RWPE2 (cell line): ENCODE data around the gene CENPX.
A peak's percentile ranks its signal among the peaks of the same experiment; 100 is the strongest.

Experiments used
- ATAC-seq: fragments of 200-7000 bp; cut with Tn5 transposase; 3 replicates; pipeline ENCODE4 v1.9.1; 2021; ENCODE audit warnings: low read depth
- DNase-seq: peaks from one replicate; pipeline ENCODE4 v3.0.0-alpha.2; 2020; ENCODE audit warnings: low spot score
- H3K27ac ChIP-seq: fragments of 450-650 bp; 2 replicates; pipeline ENCODE4 v1.5.1; 2017; ENCODE audit warnings: mild to moderate bottlenecking; ENCODE audit not compliant: poor library complexity, severe bottlenecking
- H3K27me3 ChIP-seq: fragments of 250-450 bp; sonication (Bioruptor Pico); 2 replicates; pipeline ENCODE4 v1.5.1; 2021; ENCODE audit warnings: mild to moderate bottlenecking, moderate library complexity; ENCODE audit not compliant: insufficient read depth, poor library complexity, severe bottlenecking
- H3K36me3 ChIP-seq: fragments of 250-450 bp; sonication (Bioruptor Pico); 2 replicates; pipeline ENCODE4 v1.5.1; 2020; ENCODE audit warnings: low read depth, mild to moderate bottlenecking, moderate library complexity
- H3K4me1 ChIP-seq: fragments of 250-450 bp; sonication (Bioruptor Pico); 2 replicates; pipeline ENCODE4 v1.5.1; 2021; ENCODE audit warnings: mild to moderate bottlenecking, moderate library complexity; ENCODE audit not compliant: insufficient read depth, poor library complexity, severe bottlenecking
- H3K4me3 ChIP-seq: fragments of 250-450 bp; sonication (Bioruptor Pico); 2 replicates; pipeline ENCODE4 v1.5.1; 2021; ENCODE audit warnings: mild to moderate bottlenecking, moderate library complexity; ENCODE audit not compliant: severe bottlenecking
- H3K9me3 ChIP-seq: fragments of 250-450 bp; sonication (Bioruptor Pico); 2 replicates; pipeline ENCODE4 v1.5.1; 2021; ENCODE audit warnings: mild to moderate bottlenecking, moderate library complexity; ENCODE audit not compliant: severe bottlenecking
- CTCF ChIP-seq: fragments of 450-650 bp; IDR thresholded peaks from one replicate; pipeline ENCODE4 v1.5.1; 2017; ENCODE audit warnings: mild to moderate bottlenecking, moderate library complexity; ENCODE audit not compliant: poor library complexity, severe bottlenecking

The CENPX gene

DNA sequence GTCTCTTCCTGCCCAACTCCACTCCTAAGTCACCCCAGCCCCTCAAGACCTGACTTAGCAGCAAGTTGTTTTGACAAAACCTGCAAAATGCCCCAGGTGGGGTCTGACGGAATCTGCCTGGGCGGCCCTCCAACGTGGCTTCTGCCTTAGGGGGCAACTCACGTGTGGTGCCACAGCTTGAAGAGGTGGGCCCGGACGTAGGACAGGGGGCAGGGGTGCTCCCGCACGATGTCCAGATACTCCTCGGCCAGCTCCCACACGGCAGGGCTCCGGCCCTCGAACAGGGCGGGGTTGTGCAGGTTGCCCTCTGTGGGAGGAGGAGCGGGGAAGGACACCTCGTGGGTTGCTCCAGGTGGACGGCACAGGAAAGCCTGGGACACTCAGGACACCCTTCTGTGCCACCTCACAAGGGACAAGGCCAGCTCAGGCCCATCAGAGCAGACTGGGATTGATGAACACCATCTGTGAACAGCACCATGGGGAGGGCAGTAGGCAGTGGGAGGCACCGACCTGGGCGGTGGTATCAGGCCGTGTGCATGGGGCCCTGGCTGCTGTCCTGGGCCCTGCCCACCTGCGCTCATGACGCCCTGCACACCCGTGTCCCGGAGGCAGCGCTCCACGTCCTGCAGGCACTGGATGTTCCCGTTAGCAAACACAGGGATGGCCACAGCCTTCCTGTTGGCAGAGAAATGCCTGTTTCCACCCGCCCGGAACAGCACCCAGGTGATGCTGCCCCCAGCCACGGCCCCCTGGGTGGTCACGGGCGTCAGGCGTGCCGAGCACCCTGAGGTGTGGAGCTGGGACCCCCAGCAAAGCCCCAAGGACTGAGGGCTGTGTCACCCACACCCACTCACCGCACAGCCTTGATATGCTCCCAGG, 38.6 kb upstream of the CENPX start:
- DNase-seq: no peak

GRCh38 chr17:82060614-82061013, 37.9 kb upstream of the CENPX start:
- DNase-seq: no peak
- no peak for ATAC-seq
- no peak overlapping the region for H3K27ac ChIP-seq
- H3K4me3 ChIP-seq: no peak overlapping the region
- no peaks in the 10 kb centered on the region for H3K4me1 ChIP-seq
- H3K27me3 ChIP-seq: no peaks in the 10 kb centered on the region
- peaks cover 85% of the 10 kb centered on the region for H3K36me3 ChIP-seq
- TF ChIP-seq CTCF: no peak
- no peaks in the 10 kb centered on the region for H3K9me3 ChIP-seq

More for the DNA sequence above, 38.6 kb upstream of the CENPX start:
- no peak overlapping the region for H3K27ac ChIP-seq
- no peak overlapping the region for H3K4me3 ChIP-seq
- TF ChIP-seq CTCF: no peak
- peaks cover 80% of the 10 kb centered on the region for H3K36me3 ChIP-seq
- H3K9me3 ChIP-seq: no peaks in the 10 kb centered on the region
- H3K27me3 ChIP-seq: no peaks in the 10 kb centered on the region
- H3K4me1 ChIP-seq: no peaks in the 10 kb centered on the region
- ATAC-seq: no peak

GRCh38 chr17:82060001-82060380, 37.3 kb upstream of the CENPX start:
- ATAC-seq (no peak), DNase-seq (no peak)
- Histone ChIP-seq H3K9me3 (no peaks in the 10 kb centered on the region), H3K27ac (no peak overlapping the region), H3K27me3 (no peaks in the 10 kb centered on the region), H3K4me1 (no peaks in the 10 kb centered on the region), H3K36me3 (peaks cover 89% of the 10 kb centered on the region), H3K4me3 (no peak overlapping the region)
- no peak for TF ChIP-seq CTCF

GRCh38 chr17:82059272-82060000, 36.8 kb upstream of the CENPX start:
- ATAC-seq: 0 out of 3 replicates have a peak, but pooled peaks have one; percentile 1
- no peak for TF ChIP-seq CTCF
- peaks cover 93% of the 10 kb centered on the region for H3K36me3 ChIP-seq
- H3K27me3 ChIP-seq: no peaks in the 10 kb centered on the region
- H3K9me3 ChIP-seq: no peaks in the 10 kb centered on the region
- no peaks in the 10 kb centered on the region for H3K4me1 ChIP-seq
- H3K27ac ChIP-seq: no peak overlapping the region
- DNase-seq: peak; percentile 68
- no peak overlapping the region for H3K4me3 ChIP-seq
